Colonic mucosa (tissue), 4 donors: ENCODE results near the gene CFAP54. TPM values are rescaled to one million over a fixed set of nuclear protein-coding genes. Genes with fewer than 3 reads are reported as not detected.

Experiments
- DNase-seq: peaks from one replicate; pipeline ENCODE4 v3.0.0-alpha.2; 2020
- H3K27ac ChIP-seq: fragments of 200-600 bp; one replicate; pipeline ENCODE4 v1.8.0; 2021
- H3K27me3 ChIP-seq: fragments of 200-600 bp; one replicate; pipeline ENCODE4 v1.8.0; 2021
- H3K36me3 ChIP-seq: fragments of 200-600 bp; one replicate; pipeline ENCODE4 v1.8.0; 2021
- H3K4me1 ChIP-seq: fragments of 200-600 bp; one replicate; pipeline ENCODE4 v1.8.0; 2021; ENCODE audit warnings: mild to moderate bottlenecking
- H3K4me3 ChIP-seq: fragments of 200-600 bp; one replicate; pipeline ENCODE4 v1.8.0; 2021
- H3K9ac ChIP-seq, 2 donors: one replicate each; pipeline ENCODE4 v1.7.0; 2013; ENCODE audit warnings: control low read depth in 2 of 2, low read depth in 2 of 2, low read length in 2 of 2
- H3K9me3 ChIP-seq: fragments of 200-600 bp; one replicate; pipeline ENCODE4 v1.8.0; 2021
- CTCF ChIP-seq: fragments of 200-600 bp; IDR thresholded peaks from one replicate; pipeline ENCODE4 v1.8.0; 2022; ENCODE audit warnings: antibody characterized with exemption, mild to moderate bottlenecking
- intact Hi-C: fragments of 100-400 bp; cut with DNase I; formaldehyde crosslinking; loops from one replicate; pipeline ENCODE4 v1.14.1; 2022
- total RNA-seq, 2 donors: library from RNA; stranded (reverse); fragmentation: NEBNext Ultra II Directional in 1 of 2; extraction: Animal tissue kit (Norgen Biotek cat#: 25700) in 1 of 2; gene quantifications; one replicate each; pipeline ENCODE4 v1.2.1, GENCODE V29; 2021
- donor health status: healthy.
- donor health status: DM: no; HTN: no; CAD: no.
- donor health status: DM: no; HTN: no; CAD: no.

CFAP54 gene
- total RNA-seq, 2 donors from 2014 or later: 0.32 TPM

DNA sequence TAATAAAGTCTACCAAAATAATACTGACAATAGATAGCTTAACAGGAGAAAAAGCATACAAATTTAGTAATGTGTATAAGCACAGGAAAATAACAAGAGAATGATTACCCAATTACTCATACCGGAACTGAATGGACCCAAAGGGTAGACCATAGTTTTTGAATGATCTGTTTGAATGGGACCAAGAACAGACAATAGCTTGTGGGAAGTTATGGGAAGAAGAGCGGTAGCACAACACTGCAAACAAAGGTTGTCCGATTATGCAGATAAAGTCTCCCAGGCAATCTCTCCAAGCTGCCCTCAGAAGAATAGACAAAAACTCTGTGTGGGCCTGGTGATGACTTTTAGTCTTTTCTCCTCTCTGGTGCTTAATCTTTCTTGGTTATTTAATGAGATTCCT lies 321.1 kb downstream of the CFAP54 start:
- Histone ChIP-seq H3K9ac (no peak overlapping the region), H3K4me1 (no peaks in the 10 kb centered on the region), H3K27ac (no peak overlapping the region), H3K9me3 (no peaks in the 10 kb centered on the region), H3K36me3 (no peaks in the 10 kb centered on the region), H3K27me3 (no peaks in the 10 kb centered on the region), H3K4me3 (no peak overlapping the region)
- TF ChIP-seq CTCF: no peak
- intact Hi-C loops: no loop called here
- no peak for DNase-seq

GRCh38 chr12:96811083-96811482 lies 321.7 kb downstream of the CFAP54 start:
- Histone ChIP-seq H3K27me3 (no peaks in the 10 kb centered on the region), H3K27ac (no peak overlapping the region), H3K9ac (no peak overlapping the region), H3K36me3 (no peaks in the 10 kb centered on the region), H3K9me3 (no peaks in the 10 kb centered on the region), H3K4me1 (no peaks in the 10 kb centered on the region), H3K4me3 (no peak overlapping the region)
- intact Hi-C loops: no loop called here
- no peak for DNase-seq
- no peak for TF ChIP-seq CTCF

GRCh38 chr12:96812153-96812552 lies 322.8 kb downstream of the CFAP54 start:
- H3K4me3 ChIP-seq: no peak overlapping the region
- H3K9me3 ChIP-seq: no peaks in the 10 kb centered on the region
- no peaks in the 10 kb centered on the region for H3K36me3 ChIP-seq
- H3K9ac ChIP-seq: no peak overlapping the region
- no peaks in the 10 kb centered on the region for H3K4me1 ChIP-seq
- intact Hi-C loops: no loop called here
- H3K27me3 ChIP-seq: no peaks in the 10 kb centered on the region
- no peak overlapping the region for H3K27ac ChIP-seq
- no peak for DNase-seq
- no peak for TF ChIP-seq CTCF

DNA sequence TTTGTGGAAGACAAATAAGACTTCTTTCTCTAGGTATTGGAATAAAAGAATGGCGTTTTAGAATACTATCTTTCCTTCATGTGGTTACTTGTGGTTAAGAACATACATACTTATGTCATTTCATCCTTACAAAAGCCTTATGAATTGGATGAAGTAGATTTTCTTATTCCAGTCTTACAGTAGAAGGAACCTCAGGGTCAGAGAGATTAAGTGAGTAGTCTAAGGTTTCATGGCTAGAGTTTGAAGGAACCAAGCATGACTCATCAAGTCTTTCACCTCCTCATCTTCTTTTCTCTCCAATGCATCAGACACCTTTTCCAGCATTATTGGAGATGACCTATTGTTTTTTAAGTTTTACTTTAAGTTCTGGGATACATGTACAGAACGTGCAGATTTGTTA lies 324.8 kb downstream of the CFAP54 start:
- intact Hi-C loops: no loop called here
- no peak for TF ChIP-seq CTCF
- Histone ChIP-seq H3K36me3 (no peaks in the 10 kb centered on the region), H3K9me3 (no peaks in the 10 kb centered on the region), H3K27ac (no peak overlapping the region), H3K4me3 (no peak overlapping the region), H3K4me1 (no peaks in the 10 kb centered on the region), H3K9ac (no peak overlapping the region), H3K27me3 (no peaks in the 10 kb centered on the region)
- no peak for DNase-seq

GRCh38 chr12:96821592-96821991 lies 332.2 kb downstream of the CFAP54 start:
- DNase-seq: no peak
- intact Hi-C loops: no loop called here
- no peak overlapping the region for H3K9ac ChIP-seq
- no peak overlapping the region for H3K27ac ChIP-seq
- no peak for TF ChIP-seq CTCF
- no peaks in the 10 kb centered on the region for H3K9me3 ChIP-seq
- H3K4me3 ChIP-seq: no peak overlapping the region
- H3K36me3 ChIP-seq: no peaks in the 10 kb centered on the region
- no peaks in the 10 kb centered on the region for H3K27me3 ChIP-seq
- H3K4me1 ChIP-seq: no peaks in the 10 kb centered on the region

DNA sequence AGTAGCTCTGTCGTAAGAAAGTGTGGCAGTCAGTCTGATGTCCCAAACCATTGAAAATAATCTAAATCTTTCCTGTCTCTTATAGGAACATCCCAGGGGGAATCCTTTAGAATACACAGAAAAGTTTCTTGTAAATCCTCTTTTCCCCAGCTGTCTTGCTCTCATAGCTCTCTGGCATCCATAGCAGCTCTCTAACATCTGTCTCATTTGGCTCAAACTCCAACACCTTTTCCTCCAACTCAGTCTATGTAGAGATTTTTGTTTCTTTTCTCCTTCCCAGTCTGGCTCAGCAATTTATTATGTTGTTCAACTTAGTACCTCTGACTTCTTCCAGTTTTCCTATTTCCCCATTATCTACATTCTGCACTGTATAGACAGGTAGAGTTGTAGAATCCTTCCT lies 333.3 kb downstream of the CFAP54 start:
- Histone ChIP-seq H3K27ac (no peak overlapping the region), H3K4me1 (no peaks in the 10 kb centered on the region), H3K9ac (no peak overlapping the region), H3K4me3 (no peak overlapping the region), H3K9me3 (no peaks in the 10 kb centered on the region), H3K27me3 (no peaks in the 10 kb centered on the region), H3K36me3 (no peaks in the 10 kb centered on the region)
- TF ChIP-seq CTCF: no peak
- intact Hi-C loops: no loop called here
- no peak for DNase-seq
